ENCODE data around the gene CDKN2A. TPM values are rescaled to one million over a fixed set of nuclear protein-coding genes. Genes with fewer than 3 reads are reported as not detected.

Gene CDKN2A
- total RNA-seq, 1 donor from 2014 or later, result 21.2 TPM

DNA sequence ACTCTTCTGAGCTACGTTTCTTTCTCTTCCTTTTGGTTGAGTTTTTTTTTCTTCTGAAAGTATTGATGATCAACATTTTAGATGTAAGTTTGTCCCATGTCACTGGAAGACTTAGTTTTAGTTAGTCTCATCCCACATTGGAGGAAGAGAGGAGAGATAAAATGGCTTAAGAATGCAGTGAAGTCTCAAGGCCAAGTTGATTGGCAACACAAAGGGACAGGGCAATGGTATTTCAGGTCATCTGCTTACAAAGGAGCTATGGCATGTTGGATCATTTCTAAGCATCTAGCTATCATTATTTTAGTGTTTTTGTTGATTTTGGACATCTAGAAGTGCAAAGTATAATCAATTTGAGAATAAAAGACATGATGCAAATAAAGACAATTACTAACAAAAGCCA lies 58.6 kb downstream of the CDKN2A start:
- peaks cover 13% of the 10 kb centered on the region for H3K4me1 Mint-ChIP-seq (ENCODE audit: low read depth)
- peaks cover 9% of the 10 kb centered on the region for H3K36me3 Mint-ChIP-seq (ENCODE audit: low read depth)
- no peak for DNase-seq (ENCODE audit: low spot score)
- TF ChIP-seq, protein P1, sequence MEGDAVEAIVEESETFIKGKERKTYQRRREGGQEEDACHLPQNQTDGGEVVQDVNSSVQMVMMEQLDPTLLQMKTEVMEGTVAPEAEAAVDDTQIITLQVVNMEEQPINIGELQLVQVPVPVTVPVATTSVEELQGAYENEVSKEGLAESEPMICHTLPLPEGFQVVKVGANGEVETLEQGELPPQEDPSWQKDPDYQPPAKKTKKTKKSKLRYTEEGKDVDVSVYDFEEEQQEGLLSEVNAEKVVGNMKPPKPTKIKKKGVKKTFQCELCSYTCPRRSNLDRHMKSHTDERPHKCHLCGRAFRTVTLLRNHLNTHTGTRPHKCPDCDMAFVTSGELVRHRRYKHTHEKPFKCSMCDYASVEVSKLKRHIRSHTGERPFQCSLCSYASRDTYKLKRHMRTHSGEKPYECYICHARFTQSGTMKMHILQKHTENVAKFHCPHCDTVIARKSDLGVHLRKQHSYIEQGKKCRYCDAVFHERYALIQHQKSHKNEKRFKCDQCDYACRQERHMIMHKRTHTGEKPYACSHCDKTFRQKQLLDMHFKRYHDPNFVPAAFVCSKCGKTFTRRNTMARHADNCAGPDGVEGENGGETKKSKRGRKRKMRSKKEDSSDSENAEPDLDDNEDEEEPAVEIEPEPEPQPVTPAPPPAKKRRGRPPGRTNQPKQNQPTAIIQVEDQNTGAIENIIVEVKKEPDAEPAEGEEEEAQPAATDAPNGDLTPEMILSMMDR (IDR thresholded peaks at IDR 0.05), result no peak
- no peaks in the 10 kb centered on the region for H3K9me3 Mint-ChIP-seq (ENCODE audit: low read depth)
- no peak overlapping the region for H3K4me3 Mint-ChIP-seq (ENCODE audit: unreplicated experiment)
- H3K27me3 Mint-ChIP-seq (ENCODE audit: low read depth), result no peaks in the 10 kb centered on the region
- H3K27ac Mint-ChIP-seq (ENCODE audit: unreplicated experiment), result no peak overlapping the region

DNA sequence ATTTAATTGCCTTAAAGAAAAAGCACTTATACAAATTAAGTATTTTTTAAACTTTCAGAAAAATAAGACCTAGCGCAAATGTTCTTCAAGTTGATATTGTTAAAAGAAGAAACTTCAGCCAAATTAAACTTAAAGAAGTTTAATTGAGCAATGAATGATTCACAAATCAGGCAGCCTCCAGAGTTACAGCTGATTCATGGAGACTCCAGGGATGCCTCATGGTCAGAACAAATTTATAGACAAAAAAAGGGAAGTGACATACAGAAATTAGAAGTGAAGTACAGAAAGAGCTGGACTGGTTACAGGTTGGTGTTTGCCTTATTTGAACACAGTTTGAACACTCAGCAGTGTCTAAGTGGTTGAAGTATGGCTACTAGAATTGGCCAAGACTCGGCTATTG lies 60.3 kb downstream of the CDKN2A start:
- peaks cover 12% of the 10 kb centered on the region for H3K36me3 Mint-ChIP-seq (ENCODE audit: low read depth)
- TF ChIP-seq, protein P1 (IDR thresholded peaks at IDR 0.05), result no peak
- H3K27ac Mint-ChIP-seq (ENCODE audit: unreplicated experiment), result no peak overlapping the region
- DNase-seq (ENCODE audit: low spot score), result no peak
- no peaks in the 10 kb centered on the region for H3K27me3 Mint-ChIP-seq (ENCODE audit: low read depth)
- no peak overlapping the region for H3K4me3 Mint-ChIP-seq (ENCODE audit: unreplicated experiment)
- H3K9me3 Mint-ChIP-seq (ENCODE audit: low read depth), result no peaks in the 10 kb centered on the region
- H3K4me1 Mint-ChIP-seq (ENCODE audit: low read depth), result peaks cover 13% of the 10 kb centered on the region

DNA sequence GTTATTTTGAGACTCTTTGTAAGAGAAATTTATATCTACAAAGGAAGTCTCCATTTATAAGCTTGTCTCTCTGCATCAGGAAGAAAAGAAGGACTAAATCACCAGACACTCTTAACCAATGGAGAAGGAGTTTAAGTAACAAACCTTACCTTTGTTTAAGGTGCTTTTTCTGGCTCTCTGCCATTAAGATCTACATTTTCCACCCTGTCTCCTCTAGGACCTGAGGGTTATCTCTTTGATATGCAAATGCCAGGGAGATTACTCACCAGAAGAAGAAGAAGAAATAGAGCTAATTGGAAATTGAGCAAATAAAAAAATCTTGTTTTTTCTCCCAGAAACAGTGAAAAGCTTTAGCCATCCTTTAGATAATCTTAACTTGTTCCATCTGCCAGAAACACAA lies 60.9 kb downstream of the CDKN2A start:
- no peak for DNase-seq (ENCODE audit: low spot score)
- peaks cover 13% of the 10 kb centered on the region for H3K4me1 Mint-ChIP-seq (ENCODE audit: low read depth)
- no peaks in the 10 kb centered on the region for H3K9me3 Mint-ChIP-seq (ENCODE audit: low read depth)
- no peak overlapping the region for H3K27ac Mint-ChIP-seq (ENCODE audit: unreplicated experiment)
- TF ChIP-seq, protein P1 (IDR thresholded peaks at IDR 0.05), result no peak
- no peaks in the 10 kb centered on the region for H3K27me3 Mint-ChIP-seq (ENCODE audit: low read depth)
- peaks cover 12% of the 10 kb centered on the region for H3K36me3 Mint-ChIP-seq (ENCODE audit: low read depth)
- no peak overlapping the region for H3K4me3 Mint-ChIP-seq (ENCODE audit: unreplicated experiment)

DNA sequence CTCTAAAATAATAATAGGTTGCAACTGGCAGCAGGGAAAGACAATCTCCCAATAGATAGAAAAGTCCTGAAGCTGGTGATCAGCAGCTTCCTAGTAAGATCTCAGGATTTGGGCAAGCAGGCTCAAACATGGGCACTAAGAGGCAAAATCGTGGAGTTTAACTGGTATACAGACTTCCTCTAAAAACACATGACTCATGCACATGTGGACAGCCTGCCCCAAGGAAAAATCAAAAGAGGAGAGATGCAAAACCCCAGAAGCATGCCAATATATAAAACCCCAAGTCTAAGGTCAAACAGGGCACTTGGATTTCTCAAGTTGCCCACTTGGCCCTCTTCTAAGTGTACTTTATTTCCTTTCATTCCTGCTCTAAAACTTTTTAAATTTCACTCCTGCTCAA lies 62.8 kb downstream of the CDKN2A start:
- Mint-ChIP-seq H3K4me3 (ENCODE audit: unreplicated experiment) (no peak overlapping the region), H3K4me1 (ENCODE audit: low read depth) (peaks cover 8% of the 10 kb centered on the region), H3K9me3 (ENCODE audit: low read depth) (no peaks in the 10 kb centered on the region), H3K27me3 (ENCODE audit: low read depth) (no peaks in the 10 kb centered on the region), H3K27ac (ENCODE audit: unreplicated experiment) (no peak overlapping the region), H3K36me3 (ENCODE audit: low read depth) (peaks cover 12% of the 10 kb centered on the region)
- TF ChIP-seq, protein P1 (IDR thresholded peaks at IDR 0.05), result no peak
- no peak for DNase-seq (ENCODE audit: low spot score)

DNA sequence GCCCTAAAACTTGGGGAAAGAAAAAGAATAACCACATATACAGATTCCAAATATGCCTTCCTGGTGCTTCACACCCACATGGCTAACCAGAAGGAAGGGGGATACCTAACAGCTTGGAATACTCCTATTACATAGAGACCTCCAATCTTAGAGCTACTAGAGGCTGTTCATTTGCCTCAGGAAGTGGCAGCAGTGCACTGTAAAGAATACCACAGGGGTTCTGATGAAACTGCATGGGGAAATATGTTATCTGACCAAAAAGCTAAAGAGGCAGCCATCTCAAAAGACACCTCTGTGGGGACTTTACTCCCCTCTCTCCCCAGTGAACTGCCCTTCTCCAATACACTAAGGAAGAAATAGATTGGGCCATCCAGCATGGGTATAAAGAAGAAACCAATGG lies 66.4 kb downstream of the CDKN2A start:
- no peak overlapping the region for H3K27ac Mint-ChIP-seq (ENCODE audit: unreplicated experiment)
- DNase-seq (ENCODE audit: low spot score), result no peak

More for the DNA sequence above, 66.4 kb downstream of the CDKN2A start:
- no peak overlapping the region for H3K4me3 Mint-ChIP-seq (ENCODE audit: unreplicated experiment)
- peaks cover 12% of the 10 kb centered on the region for H3K36me3 Mint-ChIP-seq (ENCODE audit: low read depth)
- no peaks in the 10 kb centered on the region for H3K4me1 Mint-ChIP-seq (ENCODE audit: low read depth)
- no peaks in the 10 kb centered on the region for H3K9me3 Mint-ChIP-seq (ENCODE audit: low read depth)
- TF ChIP-seq, protein P1 (IDR thresholded peaks at IDR 0.05), result no peak
- no peaks in the 10 kb centered on the region for H3K27me3 Mint-ChIP-seq (ENCODE audit: low read depth)
